Measurements from ENCODE around the gene OR10K2. TPM values are rescaled to one million over a fixed set of nuclear protein-coding genes. Genes with fewer than 3 reads are reported as not detected.
"Not testable (repeated sequence)": the region's sequence is repeated elsewhere in the genome, so short reads cannot be mapped to it uniquely, and the experiment has no call there.

OR10K2 gene
- total and polyA plus RNA-seq, 4 donors, result not detected

GRCh38 chr1:158434741-158435140 is 8.7 kb upstream of the OR10K2 start:
- no peak overlapping the region for H3K9ac ChIP-seq (ENCODE audit: insufficient read depth in 1 of 2, low read length in 2 of 2)
- no peaks in the 10 kb centered on the region for H3K36me3 ChIP-seq (ENCODE audit: control insufficient read depth in 4 of 4, insufficient read depth in 4 of 4, low read length in 4 of 4)
- TF ChIP-seq CTCF (IDR thresholded peaks at IDR 0.05; ENCODE audit: control extremely low read depth, extremely low read depth), result no peak
- WGBS, 2 donors, result 15 to 32% methylated on average over 3 of the region's 3 CpGs
- no peaks in the 10 kb centered on the region for H3K27me3 ChIP-seq (ENCODE audit: control insufficient read depth in 3 of 3, insufficient read depth in 3 of 3, low read length in 2 of 3)
- H3K4me3 ChIP-seq, result no peak overlapping the region
- peaks cover 0 to 9% (median 0%) of the 10 kb centered on the region in 4 donors for H3K9me3 ChIP-seq (ENCODE audit: control insufficient read depth in 4 of 4, insufficient read depth in 3 of 4, low read length in 3 of 4)
- DNase-seq (no peak), ATAC-seq (ENCODE audit: insufficient read depth, low FRiP score) (no peak)
- no peaks in the 10 kb centered on the region for H3K4me1 ChIP-seq (ENCODE audit: control insufficient read depth in 5 of 5, insufficient read depth in 5 of 5, low read length in 5 of 5)
- no peak overlapping the region for H3K27ac ChIP-seq (ENCODE audit: low read depth in 1 of 2, low read length in 1 of 2)

DNA sequence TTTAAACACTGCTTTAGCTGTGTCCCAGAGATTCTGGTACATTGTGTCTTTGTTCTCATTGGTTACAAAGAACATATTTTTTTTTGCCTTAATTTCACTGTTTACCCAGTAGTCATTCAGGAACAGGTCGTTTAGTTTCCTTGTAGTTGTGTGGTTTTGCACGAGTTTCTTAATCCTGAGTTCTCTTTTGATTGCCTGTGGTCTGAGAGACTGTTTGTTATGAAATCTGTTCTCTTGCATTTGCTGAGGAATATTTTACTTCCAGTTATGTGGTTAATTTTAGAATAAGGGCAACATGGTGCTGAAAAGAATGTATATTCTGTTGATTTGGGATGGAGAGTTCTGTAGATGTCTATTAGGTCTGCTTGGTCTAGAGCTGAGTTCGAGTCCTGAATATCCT is 4.1 kb upstream of the OR10K2 start:
- not testable (repeated sequence) for DNase-seq; H3K36me3 ChIP-seq (ENCODE audit: control insufficient read depth in 4 of 4, insufficient read depth in 4 of 4, low read length in 4 of 4); H3K9me3 ChIP-seq (ENCODE audit: control insufficient read depth in 4 of 4, insufficient read depth in 3 of 4, low read length in 3 of 4); H3K4me1 ChIP-seq (ENCODE audit: control insufficient read depth in 5 of 5, insufficient read depth in 5 of 5, low read length in 5 of 5); H3K4me3 ChIP-seq; H3K27me3 ChIP-seq (ENCODE audit: control insufficient read depth in 3 of 3, insufficient read depth in 3 of 3, low read length in 2 of 3); ATAC-seq (ENCODE audit: insufficient read depth, low FRiP score); H3K9ac ChIP-seq (ENCODE audit: insufficient read depth in 1 of 2, low read length in 2 of 2); H3K27ac ChIP-seq (ENCODE audit: low read depth in 1 of 2, low read length in 1 of 2)
- WGBS, 2 donors, result 37 to 47% methylated on average over 3 of the region's 3 CpGs

- Histone ChIP-seq H3K27me3 (ENCODE audit: control insufficient read depth in 3 of 3, insufficient read depth in 3 of 3, low read length in 2 of 3) (no peaks in the 10 kb centered on the region), H3K36me3 (ENCODE audit: control insufficient read depth in 4 of 4, insufficient read depth in 4 of 4, low read length in 4 of 4) (no peaks in the 10 kb centered on the region), H3K4me1 (ENCODE audit: control insufficient read depth in 5 of 5, insufficient read depth in 5 of 5, low read length in 5 of 5) (no peaks in the 10 kb centered on the region), H3K4me3 (no peak overlapping the region), H3K9me3 (ENCODE audit: control insufficient read depth in 4 of 4, insufficient read depth in 3 of 4, low read length in 3 of 4) (no peaks in the 10 kb centered on the region), H3K27ac (ENCODE audit: low read depth in 1 of 2, low read length in 1 of 2) (no peak overlapping the region), H3K9ac (ENCODE audit: insufficient read depth in 1 of 2, low read length in 2 of 2) (no peak overlapping the region)
- ATAC-seq (ENCODE audit: insufficient read depth, low FRiP score) (no peak), DNase-seq (no peak)
- no peak for TF ChIP-seq CTCF (IDR thresholded peaks at IDR 0.05; ENCODE audit: control extremely low read depth, extremely low read depth)
Observed at GRCh38 chr1:158425027-158425426, 1.0 kb downstream of the OR10K2 start.

DNA sequence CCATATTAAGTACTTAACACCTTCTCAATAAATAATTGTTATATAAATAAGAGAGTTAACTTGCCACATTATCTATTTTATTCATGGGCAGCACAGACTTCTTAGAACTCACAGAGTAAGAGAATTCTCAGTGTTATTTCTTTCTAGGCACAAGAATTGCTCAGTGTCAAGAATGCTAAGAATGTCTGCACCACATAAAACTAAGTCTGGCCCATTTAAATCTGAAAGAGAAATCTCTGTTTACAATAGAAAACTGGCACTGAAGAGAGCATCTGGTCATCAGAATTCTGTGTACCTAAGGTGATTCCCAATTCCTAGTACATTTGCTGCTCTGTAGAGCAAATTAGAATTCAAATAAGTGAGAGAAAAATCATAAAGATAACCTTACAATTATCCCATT is 3.8 kb downstream of the OR10K2 start:
- DNase-seq (no peak), ATAC-seq (ENCODE audit: insufficient read depth, low FRiP score) (no peak)
- no peaks in the 10 kb centered on the region for H3K36me3 ChIP-seq (ENCODE audit: control insufficient read depth in 4 of 4, insufficient read depth in 4 of 4, low read length in 4 of 4)
- TF ChIP-seq CTCF (IDR thresholded peaks at IDR 0.05; ENCODE audit: control extremely low read depth, extremely low read depth), result no peak
- H3K27me3 ChIP-seq (ENCODE audit: control insufficient read depth in 3 of 3, insufficient read depth in 3 of 3, low read length in 2 of 3), result no peaks in the 10 kb centered on the region
- H3K27ac ChIP-seq (ENCODE audit: low read depth in 1 of 2, low read length in 1 of 2), result no peak overlapping the region
- H3K4me1 ChIP-seq (ENCODE audit: control insufficient read depth in 5 of 5, insufficient read depth in 5 of 5, low read length in 5 of 5), result no peaks in the 10 kb centered on the region
- H3K4me3 ChIP-seq, result no peak overlapping the region
- H3K9ac ChIP-seq (ENCODE audit: insufficient read depth in 1 of 2, low read length in 2 of 2), result no peak overlapping the region
- no peaks in the 10 kb centered on the region for H3K9me3 ChIP-seq (ENCODE audit: control insufficient read depth in 4 of 4, insufficient read depth in 3 of 4, low read length in 3 of 4)

All from lung (tissue), 12 donors.